Measurements from ENCODE around the gene PRRT4. TPM values are rescaled to one million over a fixed set of nuclear protein-coding genes. Genes with fewer than 3 reads are reported as not detected.
A peak's percentile ranks its signal among the peaks of the same experiment; 100 is the strongest.

The PRRT4 gene
- total RNA-seq, 1 experiment from 2014 or later, result not detected

DNA sequence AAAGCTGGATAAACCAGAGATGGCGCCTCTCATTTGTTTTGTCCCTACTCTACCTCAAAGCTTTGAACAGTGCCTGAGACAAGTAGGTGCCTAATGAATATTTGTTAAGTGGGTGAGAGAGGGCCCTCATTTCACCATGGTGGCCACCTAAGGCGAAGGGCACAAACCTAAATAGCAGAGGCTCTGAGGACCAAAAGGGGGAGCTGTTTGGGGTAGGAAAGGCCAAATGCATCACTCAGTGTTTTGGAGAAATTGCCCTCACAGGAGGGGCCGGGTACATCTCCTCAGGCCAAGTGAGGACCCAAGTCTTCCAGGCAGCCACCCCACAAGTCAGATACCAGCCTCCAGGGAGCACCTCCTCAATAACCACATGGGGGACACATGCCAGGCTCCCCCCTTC lies 34.3 kb upstream of the PRRT4 start:
- DNase-seq (ENCODE audit: low read depth), result no peak

DNA sequence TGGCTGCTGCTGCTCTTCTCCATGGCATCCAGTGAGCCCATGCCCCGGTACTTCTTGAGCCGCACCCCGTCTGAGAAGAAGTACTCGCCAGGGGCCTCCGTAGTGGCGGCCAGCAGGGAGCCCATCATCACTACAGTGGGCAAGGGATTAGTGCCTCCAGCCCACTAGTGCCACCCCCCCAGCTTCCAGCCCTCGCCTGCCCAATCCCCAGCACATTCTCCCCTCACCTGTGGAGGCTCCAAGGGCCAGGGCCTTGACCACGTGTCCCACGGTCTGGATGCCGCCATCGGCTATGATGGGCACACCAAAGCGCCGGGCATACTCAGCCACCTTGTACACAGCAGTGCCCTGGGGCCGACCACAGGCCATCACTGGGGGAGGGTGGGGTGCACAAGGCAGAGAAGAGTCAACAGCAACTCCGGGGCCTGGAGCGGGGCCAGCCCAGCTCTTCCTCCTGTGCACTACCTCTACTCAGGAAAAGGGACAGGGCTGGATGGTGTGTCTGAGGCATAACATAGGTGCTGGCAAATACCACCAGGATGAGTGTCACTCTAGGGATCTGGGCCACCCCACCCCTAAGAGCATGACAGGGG lies 33.5 kb upstream of the PRRT4 start:
- no peak for DNase-seq (ENCODE audit: low read depth)

DNA sequence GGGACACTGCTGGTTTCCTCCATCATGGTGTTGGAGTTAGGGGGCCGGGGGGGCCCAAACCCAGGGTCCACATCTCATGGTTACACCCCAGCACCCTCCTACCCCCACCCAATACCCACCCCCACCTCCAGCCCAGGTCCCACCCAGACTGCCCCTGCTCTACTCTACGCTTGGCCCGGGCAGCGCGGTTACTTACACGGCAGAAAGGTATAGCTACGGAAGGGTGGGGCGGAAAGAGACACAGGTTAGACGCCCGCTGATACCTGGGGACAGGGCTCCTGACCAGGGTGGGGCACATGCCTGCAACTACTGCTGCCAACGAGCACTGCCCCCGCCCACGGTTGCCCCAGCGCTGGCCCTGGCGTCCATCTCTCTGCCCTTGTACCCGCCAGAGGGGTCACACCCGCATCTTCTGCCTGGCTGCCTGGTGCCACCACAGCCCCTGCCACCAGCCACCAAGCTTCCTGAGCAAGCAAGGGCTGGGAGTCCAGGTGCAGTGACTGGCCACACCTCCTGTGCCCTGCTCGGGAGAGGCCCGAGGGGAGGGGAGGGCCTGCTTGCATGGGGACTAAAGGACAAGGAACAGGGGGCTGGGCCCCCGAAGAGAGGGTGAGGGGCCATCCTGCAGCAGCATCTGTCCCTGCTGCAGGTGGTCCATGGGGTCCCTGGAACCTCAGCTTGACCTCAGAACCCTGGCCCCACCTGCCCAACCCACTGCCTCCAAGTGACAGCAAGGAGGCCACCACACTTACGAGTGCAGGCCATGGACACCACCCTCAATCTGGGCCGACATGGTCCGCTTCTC lies 32.2 kb upstream of the PRRT4 start:
- DNase-seq (ENCODE audit: low read depth), result no peak

DNA sequence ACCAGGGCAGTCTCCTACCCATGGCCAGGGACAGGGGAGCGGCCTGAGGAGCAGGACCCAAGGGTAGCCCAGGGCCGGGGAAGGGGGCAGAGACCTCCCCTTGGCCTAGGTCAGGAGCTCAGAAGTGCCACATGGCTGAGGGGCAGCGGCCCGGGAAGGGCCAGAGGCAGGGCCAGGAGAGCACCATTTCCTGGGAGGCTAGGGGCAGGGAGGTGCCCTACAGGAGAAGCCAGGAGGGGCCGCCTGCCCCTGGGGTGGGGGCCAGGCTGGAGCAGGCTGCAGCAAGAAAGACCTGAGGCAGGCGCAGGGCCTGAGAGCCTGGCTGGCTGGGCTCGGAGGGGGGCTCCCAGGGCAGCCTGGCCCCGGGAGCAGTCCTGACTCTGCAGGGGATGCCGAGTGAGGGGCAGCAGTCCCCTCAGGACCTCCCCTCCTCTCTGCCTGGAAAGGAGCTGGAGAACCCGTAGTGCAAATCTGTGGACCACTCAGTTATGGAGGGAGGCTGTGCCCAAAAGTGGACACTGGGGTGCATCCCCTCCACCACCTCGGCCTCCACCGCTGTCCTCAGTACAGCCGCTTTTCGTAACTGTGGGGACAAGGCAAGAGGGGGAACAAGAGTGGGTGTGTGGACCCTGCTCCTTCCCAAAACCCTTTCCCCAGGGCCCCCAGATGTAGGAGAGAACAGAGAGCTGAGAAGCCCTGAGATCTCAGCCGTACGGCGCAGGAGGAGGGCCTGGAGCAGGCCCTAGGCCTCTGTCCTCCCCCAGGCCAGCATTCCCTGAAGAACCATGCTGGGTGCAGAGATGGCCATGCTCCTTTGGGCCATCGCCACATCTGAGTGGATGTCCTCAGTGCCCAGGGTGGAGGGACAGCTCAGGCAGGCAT lies 31.2 kb upstream of the PRRT4 start:
- no peak for DNase-seq (ENCODE audit: low read depth)

DNA sequence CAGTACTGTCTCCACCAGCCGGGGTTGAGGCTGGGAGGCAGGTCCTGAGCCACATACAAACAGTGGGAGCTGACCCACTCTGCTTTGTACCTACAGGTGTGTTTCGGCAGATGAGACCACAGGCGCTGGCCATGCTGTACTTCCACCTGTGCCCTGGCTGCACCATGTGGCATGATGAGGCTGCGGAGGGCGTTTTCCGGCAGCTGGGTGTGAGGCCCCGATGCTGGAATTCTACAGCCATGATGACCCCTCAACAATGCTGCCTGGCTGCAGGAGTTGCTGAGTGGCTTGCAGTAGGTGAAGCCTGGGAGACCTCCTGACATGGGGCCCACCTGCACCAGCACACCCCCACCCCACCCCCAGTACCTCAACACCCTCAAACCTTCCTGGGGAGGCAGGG lies 30.3 kb upstream of the PRRT4 start:
- no peak for DNase-seq (ENCODE audit: low read depth)

DNA sequence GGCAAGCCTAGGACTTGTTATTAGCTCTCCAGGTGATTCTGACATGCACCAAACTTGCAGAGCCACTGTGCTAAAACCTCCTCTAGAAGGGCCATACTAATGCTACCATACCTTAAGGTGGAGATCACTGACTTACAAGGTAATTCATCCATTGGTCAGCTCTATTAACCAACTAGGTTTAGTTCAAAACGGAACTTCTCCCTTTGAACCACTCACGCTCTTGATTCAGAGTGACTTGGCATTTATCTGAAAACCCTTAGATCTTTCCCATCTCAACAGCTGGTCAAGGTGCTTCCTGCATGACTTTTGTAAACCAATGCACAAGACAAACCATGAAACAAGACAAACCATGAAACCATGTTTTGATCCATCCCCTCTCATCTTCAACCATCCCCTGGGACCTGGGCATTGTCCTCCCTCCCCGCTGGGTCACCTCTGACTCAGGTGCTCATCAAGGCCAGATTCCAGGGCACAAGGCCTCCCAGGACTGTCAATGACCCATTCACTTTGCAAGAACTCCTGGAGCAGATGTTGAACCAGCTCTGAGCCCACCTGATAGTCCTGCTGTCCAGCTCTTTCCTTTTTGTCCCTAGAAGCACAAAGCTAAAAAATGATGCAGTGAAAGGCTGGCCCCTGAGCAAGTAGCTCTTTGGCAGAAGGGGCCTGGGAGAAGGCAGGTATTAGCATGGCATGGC lies 29.5 kb upstream of the PRRT4 start:
- no peak for DNase-seq (ENCODE audit: low read depth)

DNA sequence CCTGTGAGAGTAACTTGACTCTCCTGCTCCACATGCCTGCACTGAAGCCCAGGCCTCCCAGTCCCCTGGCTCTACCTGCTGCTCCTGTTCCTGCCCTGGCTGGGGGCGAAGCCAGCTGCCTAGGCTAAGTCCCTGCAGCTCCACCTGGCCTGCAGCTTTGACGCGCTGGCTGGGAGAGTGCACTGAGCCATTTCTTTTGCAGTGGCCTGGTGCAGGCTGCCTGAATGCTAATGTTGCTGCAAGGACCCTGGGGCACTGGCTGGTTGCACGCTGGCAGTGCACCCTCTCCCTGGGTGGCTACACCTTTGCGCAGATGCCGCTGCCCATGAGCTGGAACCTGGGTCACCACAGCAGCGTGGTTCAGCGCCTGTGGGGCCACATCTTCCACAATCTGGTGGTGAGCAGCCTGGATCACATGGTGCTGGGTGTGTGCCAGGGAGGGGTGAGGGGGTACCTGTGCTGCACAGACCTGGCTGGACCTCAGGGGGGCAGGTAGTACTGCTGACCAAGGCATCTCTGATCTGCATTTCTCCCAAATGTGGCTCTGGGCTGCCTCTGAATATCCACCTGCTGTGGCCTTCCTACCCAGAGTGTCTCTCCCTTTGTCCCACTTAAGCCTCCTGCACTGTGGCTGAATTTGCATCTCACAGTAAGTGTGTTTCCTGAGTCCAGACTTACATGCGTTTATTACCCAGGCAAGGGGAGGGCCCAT lies 28.3 kb upstream of the PRRT4 start:
- no peak for DNase-seq (ENCODE audit: low read depth)

DNA sequence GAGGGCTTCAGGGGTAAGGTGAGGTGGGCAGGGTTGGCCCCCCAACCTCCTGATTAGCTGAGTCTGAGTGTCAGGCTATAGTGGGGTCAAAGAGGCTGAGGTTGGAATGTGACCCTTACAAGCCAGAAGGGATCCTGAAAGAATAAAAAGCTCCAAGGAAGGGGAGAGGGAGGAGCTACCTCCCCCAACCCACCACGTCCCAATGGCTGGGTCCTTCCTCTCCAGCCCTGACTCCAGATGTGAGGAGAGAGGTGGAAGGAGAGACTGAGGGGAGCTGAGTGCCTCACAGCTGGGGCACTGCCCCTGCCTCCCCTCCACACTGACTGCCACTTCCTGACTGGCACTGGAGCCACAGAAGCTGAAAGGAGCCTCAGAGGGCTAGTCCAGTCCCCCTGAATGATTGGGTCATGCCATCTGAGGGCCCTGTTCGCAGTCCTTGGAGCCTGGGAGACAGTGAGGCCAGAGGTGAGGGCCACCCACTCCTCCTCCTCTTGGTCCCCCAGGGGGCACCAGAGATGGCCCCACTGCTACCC lies 27.7 kb upstream of the PRRT4 start:
- no peak for DNase-seq (ENCODE audit: low read depth)

DNA sequence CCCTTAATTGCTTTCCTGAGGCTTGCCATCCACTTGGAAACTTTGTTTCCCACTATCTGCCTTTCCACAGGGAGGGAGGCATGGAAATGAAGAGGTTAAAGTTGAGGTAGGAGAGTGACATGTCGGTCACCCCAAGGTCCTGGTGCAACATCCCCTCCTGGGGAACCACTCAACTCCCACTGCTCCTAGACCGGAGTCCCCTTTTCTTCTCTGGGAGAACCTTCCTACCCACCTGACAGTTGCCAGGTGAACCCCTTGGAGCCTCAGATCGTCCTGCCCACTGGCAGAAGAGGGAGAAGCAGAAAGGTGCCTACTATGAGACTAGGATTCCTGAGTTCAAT lies 26.6 kb upstream of the PRRT4 start:
- no peak for DNase-seq (ENCODE audit: low read depth)

DNA sequence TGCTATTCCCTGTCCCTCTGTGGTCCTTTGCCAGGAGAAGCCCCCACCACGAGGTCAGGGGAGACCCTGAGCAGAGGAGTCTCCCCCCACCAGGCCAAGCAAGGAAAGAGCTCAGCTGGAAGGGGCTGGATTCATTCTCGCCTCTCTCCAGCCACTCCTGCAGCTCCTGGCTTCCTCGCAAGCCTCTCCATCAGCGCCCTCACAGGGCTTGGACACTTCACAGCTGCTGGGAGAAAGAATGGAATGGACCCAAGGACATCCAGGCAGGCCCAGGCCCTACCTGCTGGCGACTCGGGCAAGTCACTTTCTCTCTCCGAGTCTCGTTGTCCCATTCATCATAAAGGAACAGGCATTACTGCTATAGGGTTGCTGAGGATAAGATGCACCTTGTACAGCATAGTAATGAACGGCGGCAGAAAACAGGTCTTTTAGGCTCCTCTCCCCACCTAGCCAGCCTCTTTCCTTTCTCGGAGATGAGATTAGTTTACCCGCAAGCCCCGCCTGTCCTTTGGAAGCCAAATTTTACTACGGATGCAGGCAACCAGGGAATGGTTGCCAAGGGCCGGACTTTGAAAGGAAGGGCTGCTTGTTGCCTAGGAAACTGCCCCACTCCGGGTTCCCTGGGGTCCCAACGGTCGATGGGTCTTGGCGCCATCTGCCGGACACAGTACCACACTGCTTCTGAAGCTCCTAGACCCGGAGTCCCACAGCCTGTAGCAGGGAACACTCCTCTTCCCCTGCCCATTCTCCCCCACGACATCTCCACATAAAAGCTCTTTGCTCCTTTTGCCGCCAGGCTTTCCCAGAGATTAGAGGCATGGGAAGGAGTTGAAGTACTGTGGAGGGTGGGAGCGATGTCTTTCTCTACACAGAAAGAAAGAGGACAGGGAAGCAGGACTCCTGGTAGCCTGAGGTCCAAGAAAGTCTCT lies 26.0 kb upstream of the PRRT4 start:
- peak; percentile 68 for DNase-seq (ENCODE audit: low read depth)

DNA sequence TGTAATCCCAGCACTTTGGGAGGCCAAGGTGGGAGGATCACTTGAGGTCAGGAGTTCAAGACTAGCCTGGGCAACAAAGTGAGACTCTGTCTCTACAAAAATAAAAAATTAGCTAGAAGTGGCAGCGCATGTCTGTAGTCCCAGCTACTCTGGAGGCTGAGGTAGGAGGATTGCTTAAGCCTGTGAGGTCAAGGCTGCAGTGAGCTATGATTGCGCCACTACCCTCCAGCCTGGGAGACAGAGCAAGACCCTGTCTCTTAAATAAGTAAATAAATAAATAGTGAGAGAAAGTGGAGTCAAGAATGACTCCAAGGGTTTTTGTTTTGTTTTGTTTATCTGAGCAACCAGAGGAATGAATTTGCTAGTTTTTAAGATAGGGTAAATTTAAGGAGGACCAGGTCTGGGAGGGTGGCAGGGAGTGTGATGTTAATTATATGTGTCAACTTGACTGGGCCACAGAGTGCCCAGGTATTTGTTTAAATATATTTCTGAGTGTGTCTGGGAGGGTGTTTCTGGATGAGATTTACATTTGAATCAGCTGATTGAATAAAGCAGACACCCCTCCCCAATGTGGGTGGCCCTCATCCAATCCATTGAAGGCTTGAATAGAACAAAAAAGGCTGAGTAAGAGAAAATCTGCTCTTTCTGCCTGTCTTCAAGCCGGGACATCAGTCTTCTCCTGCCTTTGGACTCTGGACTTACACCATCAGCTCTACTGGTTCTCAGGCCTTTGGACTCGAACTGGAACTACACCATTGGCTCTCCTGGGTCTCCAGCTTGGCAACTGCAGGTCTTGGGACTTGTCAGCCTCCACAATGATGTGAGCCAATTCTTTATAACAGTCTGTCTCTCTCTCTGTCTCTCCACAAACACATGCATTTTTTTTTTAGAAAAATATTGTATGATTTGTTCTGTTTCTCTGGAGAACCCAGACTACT lies 24.8 kb upstream of the PRRT4 start:
- DNase-seq (ENCODE audit: low read depth), result no peak

DNA sequence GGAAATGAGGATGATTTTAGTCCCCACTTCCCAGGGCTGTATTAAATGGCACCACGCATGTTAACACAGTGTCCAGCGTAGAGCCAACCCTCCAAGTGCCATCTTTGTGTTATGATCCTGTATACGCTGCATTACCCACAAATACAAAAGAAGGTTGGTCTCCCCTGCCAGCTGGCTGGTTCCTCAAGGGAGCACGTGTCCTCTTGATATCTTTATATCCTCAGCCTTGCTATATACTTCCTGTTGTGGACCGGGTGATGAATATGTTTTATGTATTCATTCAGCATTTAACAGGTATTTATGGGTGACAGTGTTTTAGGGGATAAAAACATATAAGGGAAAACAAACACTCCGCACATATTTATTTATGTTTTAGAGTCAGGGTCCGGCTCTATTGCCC lies 23.2 kb upstream of the PRRT4 start:
- no peak for DNase-seq (ENCODE audit: low read depth)

DNA sequence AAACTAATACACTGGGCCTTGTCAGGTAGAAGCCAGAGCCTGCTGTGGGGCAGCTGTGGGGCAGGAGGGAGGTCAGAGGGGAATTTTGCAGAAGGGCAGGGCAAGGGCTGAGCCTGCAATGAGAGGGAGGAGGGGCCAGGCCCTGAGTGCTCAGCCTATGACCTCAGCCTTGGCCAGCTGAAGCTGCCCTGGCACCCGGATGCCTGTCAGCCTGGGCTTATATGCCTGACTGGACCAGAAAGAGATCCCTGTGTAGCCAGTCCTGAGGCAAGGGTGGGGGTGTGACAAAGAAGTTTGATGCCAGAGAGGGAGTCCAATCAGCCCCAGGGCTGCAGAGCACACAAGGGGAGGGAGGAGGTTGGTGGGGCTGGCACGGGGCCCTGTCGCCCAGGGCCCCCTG lies 22.3 kb upstream of the PRRT4 start:
- DNase-seq (ENCODE audit: low read depth), result no peak

DNA sequence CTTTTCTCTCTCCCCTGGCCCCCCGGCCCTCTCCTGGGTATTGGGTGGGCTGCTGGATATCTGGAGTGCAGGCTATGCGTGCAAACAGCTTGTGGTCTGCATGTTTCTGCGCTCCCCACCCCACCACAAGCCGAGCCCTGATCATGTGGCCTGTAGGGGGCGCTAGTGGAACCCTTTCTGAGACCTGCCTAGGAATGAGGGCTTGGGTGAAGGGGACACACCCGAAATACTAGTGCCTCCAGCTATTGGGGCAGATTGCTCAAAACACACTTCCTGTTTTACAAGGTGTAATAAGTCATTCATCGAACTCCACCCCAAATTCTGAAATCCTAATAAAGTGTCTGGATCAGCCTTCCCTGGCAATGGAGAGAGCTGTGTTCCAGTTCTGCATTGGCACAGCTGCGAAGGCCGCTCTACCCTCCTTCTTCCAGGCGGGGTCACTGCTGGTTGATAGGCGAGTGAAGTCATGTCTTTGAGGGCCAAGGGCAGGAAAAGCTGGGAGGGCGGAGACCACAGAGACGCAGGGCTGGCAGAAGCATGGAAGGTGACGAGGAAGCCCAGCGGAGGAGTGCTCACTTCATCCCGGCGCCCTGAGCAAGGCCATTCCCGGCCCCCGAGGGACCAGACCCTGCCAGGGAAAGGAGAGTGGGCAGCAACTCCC lies 19.8 kb upstream of the PRRT4 start:
- no peak for DNase-seq (ENCODE audit: low read depth)

DNA sequence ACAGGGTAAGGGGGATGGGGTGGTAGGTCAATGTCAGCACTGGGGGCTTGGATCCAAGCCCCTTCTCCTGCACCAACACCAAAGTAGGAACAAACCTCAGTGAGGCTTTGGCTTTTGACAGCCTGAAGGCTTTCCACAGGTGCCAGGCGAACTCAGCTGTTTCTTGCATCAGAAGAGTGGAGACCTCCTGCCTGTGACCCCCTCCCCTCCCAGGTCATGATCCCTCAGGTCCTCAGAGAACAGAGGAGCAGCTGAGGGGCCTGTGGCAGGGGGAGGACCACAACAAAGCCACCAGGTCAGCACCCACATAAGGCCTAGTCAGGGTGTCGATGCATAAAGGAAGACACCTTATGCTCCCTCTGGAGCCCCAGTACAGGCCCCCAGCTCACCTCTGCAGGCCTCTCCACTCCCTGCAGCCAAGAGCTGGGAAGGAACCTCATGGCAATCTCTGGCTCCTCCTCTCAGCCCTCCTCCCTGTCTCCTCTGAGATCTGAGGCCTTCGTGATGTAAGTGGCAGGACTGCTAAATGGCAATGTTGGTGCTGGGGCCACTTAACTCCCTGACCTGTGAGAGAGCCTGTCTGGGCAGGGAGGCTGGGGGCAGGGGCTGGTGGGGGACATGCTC lies 19.1 kb upstream of the PRRT4 start:
- no peak for DNase-seq (ENCODE audit: low read depth)

DNA sequence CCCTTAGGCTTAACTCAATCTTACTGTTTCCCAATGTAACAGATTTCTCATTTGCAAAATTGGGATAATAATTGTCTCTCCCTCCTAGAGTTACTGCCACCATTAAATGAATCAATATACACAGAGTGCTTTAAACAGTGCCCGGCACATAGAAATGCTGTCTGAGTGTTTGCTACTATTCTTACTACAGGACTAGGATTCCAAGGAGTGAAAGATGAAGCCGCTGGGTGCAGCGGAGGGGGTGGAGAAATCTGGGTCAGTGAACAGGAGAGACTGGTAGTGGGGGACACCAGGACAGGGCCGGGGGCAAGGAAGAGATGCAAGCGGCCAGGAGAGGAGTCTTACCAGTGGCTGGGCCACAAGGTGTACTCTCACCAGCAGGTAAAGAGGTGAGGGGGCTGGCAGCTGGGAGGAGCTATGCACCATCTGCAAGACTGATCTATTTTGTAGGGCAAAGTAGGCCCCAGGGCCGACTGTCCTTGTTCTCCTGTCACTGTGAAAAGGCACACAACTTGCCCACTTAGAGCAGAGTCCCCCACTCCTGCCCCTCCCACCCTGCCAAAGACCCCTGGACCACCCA lies 18.5 kb upstream of the PRRT4 start:
- DNase-seq (ENCODE audit: low read depth), result no peak

DNA sequence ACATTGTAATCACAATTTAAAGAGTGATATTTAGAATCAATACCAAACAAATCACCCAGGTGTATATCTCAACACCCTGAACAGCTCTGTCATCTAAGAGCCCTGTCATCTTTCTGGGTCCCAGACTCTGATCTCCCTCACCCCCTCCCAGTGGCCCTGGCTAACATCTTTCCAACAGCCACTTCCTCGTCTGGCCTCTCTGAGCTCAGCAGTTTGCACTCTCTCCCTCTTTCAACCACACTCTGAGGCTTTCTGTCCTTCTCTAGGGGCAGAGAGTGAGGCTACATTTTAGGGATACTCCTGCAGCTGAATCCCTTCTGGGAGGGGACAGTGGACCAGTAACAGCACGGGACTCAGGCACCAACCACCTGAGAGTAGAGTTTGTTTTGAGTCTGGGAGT lies 17.1 kb upstream of the PRRT4 start:
- DNase-seq (ENCODE audit: low read depth), result no peak

DNA sequence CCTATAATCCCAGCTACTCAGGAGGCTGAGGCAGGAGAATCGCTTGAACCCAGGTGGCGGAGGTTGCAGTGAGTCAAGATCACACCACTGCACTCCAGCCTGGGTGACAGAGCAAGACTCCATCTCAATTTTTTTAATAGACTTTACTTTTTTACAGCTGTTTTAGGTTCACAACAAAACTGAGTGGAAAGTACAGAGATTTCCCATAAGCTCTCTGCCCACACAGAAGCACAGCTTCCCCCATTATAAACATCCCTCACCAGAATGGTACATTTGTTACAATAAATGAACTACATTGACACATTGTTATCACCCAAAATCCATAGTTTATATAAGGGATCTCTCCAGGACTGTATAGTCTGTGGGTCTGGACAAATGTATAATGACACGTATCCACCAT lies 14.6 kb upstream of the PRRT4 start:
- DNase-seq (ENCODE audit: low read depth), result no peak
